Vagina (tissue), 2 donors: Measurements from ENCODE around the gene GRIK3. TPM values are rescaled to one million over a fixed set of nuclear protein-coding genes. Genes with fewer than 3 reads are reported as not detected.
A peak's percentile ranks its signal among the peaks of the same experiment; 100 is the strongest.

Experiments
- DNase-seq, 2 donors: peaks; one replicate each; pipeline ENCODE4 v3.0.0-alpha.2; 2017; ENCODE audit errors: extremely low spot score in 2 of 2
- H3K27ac ChIP-seq: fragments of 200-600 bp; sonication (generic); one replicate; pipeline ENCODE4 v1.5.1; 2019
- H3K27me3 ChIP-seq: fragments of 200-600 bp; sonication (generic); one replicate; pipeline ENCODE4 v1.5.1; 2019
- H3K36me3 ChIP-seq, 2 donors: fragments of 200-600 bp; sonication (generic); one replicate each; pipeline ENCODE4 v1.5.1; 2017 to 2019
- H3K4me1 ChIP-seq: fragments of 200-600 bp; sonication (generic); one replicate; pipeline ENCODE4 v1.5.1; 2019
- H3K4me3 ChIP-seq, 2 donors: fragments of 200-600 bp; sonication (generic); 1 replicate in 1 of 2; 2 replicates in 1 of 2; pipeline ENCODE4 v1.5.1; 2016 to 2019
- H3K9me3 ChIP-seq: fragments of 200-600 bp; sonication (generic); one replicate; pipeline ENCODE4 v1.5.1; 2019
- POLR2A ChIP-seq, 2 donors: fragments of 450-650 bp; IDR thresholded peaks; one replicate each; pipeline ENCODE4 v1.6.1; 2017; ENCODE audit warnings: antibody characterized with exemption in 2 of 2, mild to moderate bottlenecking in 2 of 2, moderate library complexity in 2 of 2
- POLR2AphosphoS5 ChIP-seq, 2 donors: sonication (generic); formaldehyde crosslinking; IDR thresholded peaks; one replicate each; pipeline ENCODE4 v1.9.0; 2017; ENCODE audit warnings: antibody characterized with exemption in 2 of 2, mild to moderate bottlenecking in 2 of 2, low read depth in 1 of 2; ENCODE audit not compliant: insufficient read depth in 1 of 2
- intact Hi-C: fragments of 100-400 bp; cut with DNase I; formaldehyde crosslinking; loops from one replicate; pipeline ENCODE4 v1.15.1; 2023
- total RNA-seq: library from RNA; depleted of rRNA; stranded (reverse); fragments of >200 nt; gene quantifications from one replicate; pipeline ENCODE4 v1.2.3, GENCODE V29; 2016
- TF ChIP-seq, protein P1 (sequence below), 3 experiments: fragments of 450-650 bp in 2 of 3; fragments of 200-600 bp in 1 of 3; sonication (generic) in 1 of 3; IDR thresholded peaks; one replicate each; pipeline ENCODE4 v1.5.1; 2017 to 2019; ENCODE audit warnings: antibody characterized with exemption in 3 of 3, mild to moderate bottlenecking in 2 of 3, moderate library complexity in 2 of 3

GRIK3 gene
- total RNA-seq, 1 donor from 2014 or later, result 0.74 TPM

DNA sequence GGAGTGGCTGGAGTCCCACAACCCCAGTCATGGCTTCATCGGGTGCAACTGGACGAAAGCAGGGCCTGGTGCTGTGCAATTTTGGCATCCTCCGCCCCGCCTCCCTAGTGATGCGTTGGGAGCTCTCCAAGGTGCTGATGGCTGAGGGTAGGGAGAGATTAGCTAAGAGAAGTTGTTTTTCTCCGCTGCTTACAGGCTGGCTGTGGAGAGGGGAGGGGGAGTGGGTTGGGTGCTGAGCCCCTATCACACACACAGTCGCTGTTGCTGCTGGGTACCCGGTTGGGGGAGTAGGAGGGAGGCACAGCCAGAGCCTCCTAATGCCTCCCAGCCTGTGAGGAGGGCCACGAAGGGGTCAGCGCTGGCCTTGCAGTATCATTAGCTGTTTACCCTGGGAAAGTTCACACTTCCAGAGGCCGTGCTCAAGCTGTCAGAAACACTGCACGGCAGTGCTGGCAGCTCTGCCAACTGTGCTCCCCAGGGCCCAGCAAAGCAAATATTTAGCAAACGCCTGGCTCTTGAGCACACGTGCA, 110.0 kb downstream of the GRIK3 start:
- DNase-seq, result no peak

DNA sequence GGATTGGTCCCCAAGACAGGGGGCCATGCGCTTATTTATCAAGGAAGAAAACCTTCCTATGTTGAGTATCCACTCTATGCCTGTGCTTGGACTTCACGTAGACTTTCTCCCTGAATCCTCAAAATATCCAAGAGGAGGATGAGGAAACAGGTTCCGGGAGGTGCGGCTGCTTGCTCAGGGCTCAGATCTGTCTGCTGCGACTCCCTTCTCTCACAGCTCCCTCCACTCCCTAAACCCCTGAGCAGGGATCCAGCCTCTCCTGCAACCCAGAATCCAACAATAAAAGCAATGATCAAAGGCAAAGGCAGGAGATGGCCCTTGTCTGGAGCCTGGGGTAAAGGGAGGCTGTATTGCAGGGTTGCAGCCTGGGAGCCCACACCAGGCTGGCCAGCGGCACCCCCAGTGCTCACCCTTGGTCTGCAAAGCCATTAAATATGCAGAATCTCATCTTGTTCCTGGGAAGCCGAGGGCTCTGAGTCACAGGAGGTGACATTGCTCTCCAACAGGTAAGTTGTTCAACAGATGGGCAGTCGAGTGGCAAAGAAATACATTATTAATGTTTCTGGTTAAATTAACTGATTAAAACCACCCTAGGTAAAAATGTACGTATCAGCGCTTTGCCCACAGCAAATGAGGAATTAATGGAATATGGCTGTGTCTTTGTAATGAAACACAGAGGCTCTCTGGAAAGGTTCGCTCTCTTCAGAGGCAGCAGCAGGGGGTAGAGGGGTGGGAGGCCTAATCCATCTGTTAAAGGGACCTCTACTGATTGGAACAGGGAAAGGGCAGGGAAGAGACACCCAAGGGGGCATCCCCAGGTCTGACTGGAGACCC, 111.5 kb downstream of the GRIK3 start:
- Histone ChIP-seq H3K27ac (no peak overlapping the region), H3K4me1 (no peaks in the 10 kb centered on the region), H3K4me3 (no peak overlapping the region), H3K36me3 (no peaks in the 10 kb centered on the region), H3K9me3 (no peaks in the 10 kb centered on the region), H3K27me3 (no peaks in the 10 kb centered on the region)
- TF ChIP-seq, protein P1, sequence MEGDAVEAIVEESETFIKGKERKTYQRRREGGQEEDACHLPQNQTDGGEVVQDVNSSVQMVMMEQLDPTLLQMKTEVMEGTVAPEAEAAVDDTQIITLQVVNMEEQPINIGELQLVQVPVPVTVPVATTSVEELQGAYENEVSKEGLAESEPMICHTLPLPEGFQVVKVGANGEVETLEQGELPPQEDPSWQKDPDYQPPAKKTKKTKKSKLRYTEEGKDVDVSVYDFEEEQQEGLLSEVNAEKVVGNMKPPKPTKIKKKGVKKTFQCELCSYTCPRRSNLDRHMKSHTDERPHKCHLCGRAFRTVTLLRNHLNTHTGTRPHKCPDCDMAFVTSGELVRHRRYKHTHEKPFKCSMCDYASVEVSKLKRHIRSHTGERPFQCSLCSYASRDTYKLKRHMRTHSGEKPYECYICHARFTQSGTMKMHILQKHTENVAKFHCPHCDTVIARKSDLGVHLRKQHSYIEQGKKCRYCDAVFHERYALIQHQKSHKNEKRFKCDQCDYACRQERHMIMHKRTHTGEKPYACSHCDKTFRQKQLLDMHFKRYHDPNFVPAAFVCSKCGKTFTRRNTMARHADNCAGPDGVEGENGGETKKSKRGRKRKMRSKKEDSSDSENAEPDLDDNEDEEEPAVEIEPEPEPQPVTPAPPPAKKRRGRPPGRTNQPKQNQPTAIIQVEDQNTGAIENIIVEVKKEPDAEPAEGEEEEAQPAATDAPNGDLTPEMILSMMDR (IDR thresholded peaks at IDR 0.05), result no peak
- TF ChIP-seq POLR2AphosphoS5 (IDR thresholded peaks at IDR 0.05; ENCODE audit: insufficient read depth in 1 of 2, low read depth in 1 of 2), result no peak
- TF ChIP-seq POLR2A (IDR thresholded peaks at IDR 0.05), result no peak
- intact Hi-C loops, result no loop called here
- no peak for DNase-seq

More for the DNA sequence above, 110.0 kb downstream of the GRIK3 start:
- Histone ChIP-seq H3K4me1 (no peaks in the 10 kb centered on the region), H3K27me3 (no peaks in the 10 kb centered on the region), H3K27ac (no peak overlapping the region), H3K4me3 (no peak overlapping the region), H3K9me3 (no peaks in the 10 kb centered on the region), H3K36me3 (no peaks in the 10 kb centered on the region)
- intact Hi-C loops, result no loop called here
- TF ChIP-seq POLR2A (IDR thresholded peaks at IDR 0.05) (no peak), POLR2AphosphoS5 (IDR thresholded peaks at IDR 0.05; ENCODE audit: insufficient read depth in 1 of 2, low read depth in 1 of 2) (no peak)

DNA sequence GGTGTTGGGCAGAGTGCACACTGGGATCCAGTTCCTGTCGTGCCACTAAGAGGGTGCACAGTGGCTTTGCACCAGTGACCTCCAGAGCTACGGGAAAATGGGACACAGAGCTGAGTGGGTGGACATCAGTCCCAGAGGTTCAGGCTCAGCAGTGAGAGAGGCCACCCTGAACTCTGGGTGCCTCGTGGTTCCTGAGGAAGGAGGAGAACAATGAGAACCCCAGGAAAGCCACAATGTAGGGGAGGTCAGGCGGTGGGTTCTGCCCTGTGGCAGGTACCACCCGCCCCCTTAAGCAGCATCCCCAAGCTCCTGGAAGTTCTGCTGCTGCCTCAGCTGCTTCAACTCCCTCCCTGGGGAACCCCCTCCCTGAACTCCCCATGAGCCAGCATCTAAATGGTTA, 112.2 kb downstream of the GRIK3 start:
- DNase-seq, result no peak
- H3K27me3 ChIP-seq, result no peaks in the 10 kb centered on the region
- H3K36me3 ChIP-seq, result no peaks in the 10 kb centered on the region
- TF ChIP-seq POLR2AphosphoS5 (IDR thresholded peaks at IDR 0.05; ENCODE audit: insufficient read depth in 1 of 2, low read depth in 1 of 2) (no peak), POLR2A (IDR thresholded peaks at IDR 0.05) (no peak)
- TF ChIP-seq, protein P1 (IDR thresholded peaks at IDR 0.05), result no peak
- no peak overlapping the region for H3K27ac ChIP-seq
- H3K9me3 ChIP-seq, result no peaks in the 10 kb centered on the region
- H3K4me1 ChIP-seq, result no peaks in the 10 kb centered on the region
- no peak overlapping the region for H3K4me3 ChIP-seq
- intact Hi-C loops, result no loop called here

DNA sequence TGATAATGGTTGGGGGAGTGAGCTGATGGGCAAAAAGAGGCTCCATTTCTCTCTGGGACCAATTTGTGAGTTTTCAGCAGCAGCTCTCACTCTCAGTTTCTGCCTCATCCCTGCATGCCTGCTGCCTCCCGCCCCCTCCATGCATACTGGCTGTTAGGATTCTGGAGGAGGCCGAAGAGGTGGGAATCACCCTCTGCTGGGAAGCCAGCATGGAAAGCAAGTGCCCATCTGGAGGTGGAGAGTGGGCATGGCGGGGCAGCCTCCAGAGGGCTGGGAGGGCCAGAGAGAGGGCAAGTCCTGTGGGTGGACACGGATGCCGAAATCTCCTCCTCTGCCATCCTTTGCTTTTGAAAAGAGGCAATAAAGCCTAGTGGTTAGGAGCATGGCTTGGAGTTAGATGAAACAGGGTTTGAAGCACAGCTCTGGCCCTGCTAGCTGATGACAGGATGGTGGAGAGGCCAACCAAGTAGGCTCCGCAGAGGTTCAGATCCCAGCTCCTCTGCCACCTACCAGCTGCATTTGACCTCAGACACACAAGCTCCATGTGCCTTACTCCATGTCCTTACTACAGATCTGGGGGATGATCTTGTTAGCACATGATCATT, 113.4 kb downstream of the GRIK3 start:
- H3K4me1 ChIP-seq, result no peaks in the 10 kb centered on the region
- H3K27me3 ChIP-seq, result no peaks in the 10 kb centered on the region
- H3K4me3 ChIP-seq, result no peak overlapping the region
- H3K36me3 ChIP-seq, result no peaks in the 10 kb centered on the region
- no peak overlapping the region for H3K27ac ChIP-seq
- peak; percentile 43 to 58 for DNase-seq
- TF ChIP-seq, protein P1 (IDR thresholded peaks at IDR 0.05), result no peak
- TF ChIP-seq POLR2A (IDR thresholded peaks at IDR 0.05), result no peak
- no peak for TF ChIP-seq POLR2AphosphoS5 (IDR thresholded peaks at IDR 0.05; ENCODE audit: insufficient read depth in 1 of 2, low read depth in 1 of 2)
- intact Hi-C loops, result no loop called here
- no peaks in the 10 kb centered on the region for H3K9me3 ChIP-seq

DNA sequence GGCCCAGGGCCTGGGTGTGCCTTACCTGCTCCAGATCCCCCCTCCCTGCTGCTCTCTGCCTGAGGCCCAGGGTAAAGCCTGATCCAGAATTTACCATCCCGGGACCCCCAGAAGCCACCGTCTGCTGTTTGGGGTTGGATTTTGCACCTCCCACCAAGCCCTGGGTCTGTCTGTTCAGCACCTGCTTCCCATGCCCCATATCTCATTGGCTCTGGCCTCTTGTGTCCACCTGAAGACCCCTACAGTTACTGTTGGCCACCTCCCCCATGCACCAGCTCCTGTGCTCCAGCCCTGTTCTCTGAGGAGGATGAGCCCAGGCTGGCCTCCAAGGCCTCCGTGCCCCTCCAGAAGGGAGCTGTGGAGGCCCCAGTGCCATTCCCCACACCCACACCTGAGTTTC, 113.9 kb downstream of the GRIK3 start:
- Histone ChIP-seq H3K36me3 (no peaks in the 10 kb centered on the region), H3K4me1 (no peaks in the 10 kb centered on the region), H3K27me3 (no peaks in the 10 kb centered on the region), H3K9me3 (no peaks in the 10 kb centered on the region), H3K4me3 (no peak overlapping the region), H3K27ac (no peak overlapping the region)
- no peak for TF ChIP-seq POLR2A (IDR thresholded peaks at IDR 0.05)
- TF ChIP-seq POLR2AphosphoS5 (IDR thresholded peaks at IDR 0.05; ENCODE audit: insufficient read depth in 1 of 2, low read depth in 1 of 2), result no peak
- TF ChIP-seq, protein P1 (IDR thresholded peaks at IDR 0.05), result no peak
- DNase-seq, result peak in 1 of 2 donors; percentile 60
- intact Hi-C loops, result no loop called here
